HL-60/S4 (cell line): Measurements from ENCODE around the gene DGKI.

Experiments
- in situ Hi-C: fragments of 300-500 bp; cut with MboI; formaldehyde crosslinking; loops from 2 replicates; pipeline ENCODE4 v1.14.3; 2022; ENCODE audit warnings: low sequenced_read_pairs

Gene DGKI

DNA sequence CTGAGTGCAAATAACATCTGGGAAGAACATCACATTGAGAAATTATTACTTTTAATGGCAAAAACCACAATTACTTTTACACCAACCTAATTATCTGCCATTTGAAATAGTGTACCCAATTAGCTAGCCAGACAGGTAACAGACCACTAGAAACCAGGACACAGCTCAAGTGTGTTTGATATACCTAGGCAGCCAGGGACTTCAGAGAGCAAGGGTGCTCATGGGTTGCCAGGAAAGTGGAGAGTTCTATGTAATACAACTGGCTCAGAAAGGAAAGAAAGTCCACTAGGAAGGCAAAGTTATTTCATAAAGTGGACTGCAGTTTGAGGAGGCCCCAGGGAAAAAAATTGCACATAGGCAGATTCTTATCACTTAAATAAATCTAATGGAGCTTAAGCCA is 453.2 kb downstream of the DGKI start:
- in situ Hi-C loops = no loop called here

DNA sequence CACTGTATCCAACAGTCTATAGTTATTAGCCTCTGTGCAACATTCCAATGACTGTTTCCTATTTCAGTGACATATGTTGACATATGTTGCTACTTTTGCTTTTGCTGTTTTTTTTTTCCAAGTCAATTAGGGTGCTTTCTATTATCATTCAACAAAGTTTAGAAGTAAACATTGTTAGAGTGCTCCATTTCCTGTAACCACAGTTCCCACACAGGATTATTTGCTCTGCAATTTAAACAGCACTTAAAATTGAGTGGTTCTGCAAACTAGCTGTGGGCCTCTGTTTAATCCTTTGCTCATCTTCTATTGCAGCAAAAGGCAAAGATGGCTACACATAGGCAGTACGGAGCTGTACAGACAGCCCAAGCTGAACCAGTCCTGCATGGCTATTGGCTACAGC is 456.7 kb downstream of the DGKI start:
- in situ Hi-C loops = no loop called here

DNA sequence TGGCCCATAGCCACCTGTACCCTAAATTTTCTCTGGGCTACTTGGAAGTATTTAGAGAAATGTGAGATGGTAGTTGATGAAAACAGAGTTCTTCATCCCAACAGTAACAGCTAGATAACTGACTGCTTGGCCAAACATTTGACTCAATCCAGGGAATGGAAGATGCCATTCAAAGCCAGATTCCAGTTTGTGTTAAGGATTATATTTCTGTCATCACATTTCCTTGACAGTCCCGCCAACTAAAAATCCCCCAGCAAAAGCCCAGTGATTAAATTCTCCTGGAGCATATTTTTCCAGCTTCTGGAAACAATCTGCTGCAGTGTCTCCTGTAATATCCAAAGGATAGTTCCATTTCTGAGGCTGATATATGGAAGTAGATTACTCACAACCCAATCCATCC is 457.9 kb downstream of the DGKI start:
- in situ Hi-C loops = no loop called here

DNA sequence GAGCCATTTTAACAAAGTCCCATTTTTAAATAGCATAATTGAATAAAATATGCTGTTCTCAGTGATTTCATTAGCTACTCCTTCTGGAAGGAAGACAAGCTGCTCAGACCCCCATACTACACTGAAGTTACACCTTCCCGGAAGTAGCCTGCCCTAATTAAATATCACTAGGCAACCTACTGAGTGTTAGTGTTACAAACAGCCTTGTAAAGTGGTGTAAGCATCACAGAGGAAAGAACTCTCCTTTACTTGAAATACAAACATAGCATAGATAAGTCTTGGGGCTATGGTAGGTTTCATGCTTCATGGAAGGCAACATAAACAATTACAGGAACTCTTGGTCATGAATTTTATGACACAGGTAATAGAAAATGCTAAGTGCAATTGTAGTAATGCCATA is 459.8 kb downstream of the DGKI start:
- in situ Hi-C loops = no loop called here

- in situ Hi-C loops = no loop called here
These were observed 465.7 kb downstream of the DGKI start for GRCh38 chr7:137381045-137381444.

GRCh38 chr7:137373507-137373906 is 473.3 kb downstream of the DGKI start:
- in situ Hi-C loops = no loop called here

DNA sequence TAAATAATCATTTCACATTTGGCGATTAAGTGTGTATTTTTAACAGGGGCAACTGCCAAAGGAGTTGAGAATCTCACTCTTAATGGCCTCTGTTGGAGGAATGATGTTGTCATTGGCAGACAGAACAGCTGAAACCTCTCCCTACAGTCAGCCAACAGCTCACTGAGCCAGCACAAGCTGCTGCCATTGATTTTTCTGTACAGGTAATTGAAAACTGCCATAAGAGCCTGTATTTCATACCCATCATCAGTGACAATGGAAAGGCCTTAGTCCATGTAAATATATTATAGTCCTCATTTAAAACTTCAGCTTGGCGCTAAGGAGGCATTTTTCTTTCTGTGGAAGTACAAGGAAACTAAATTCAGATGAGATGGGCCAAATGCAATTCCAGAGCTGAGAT is 475.2 kb downstream of the DGKI start:
- in situ Hi-C loops = no loop called here

DNA sequence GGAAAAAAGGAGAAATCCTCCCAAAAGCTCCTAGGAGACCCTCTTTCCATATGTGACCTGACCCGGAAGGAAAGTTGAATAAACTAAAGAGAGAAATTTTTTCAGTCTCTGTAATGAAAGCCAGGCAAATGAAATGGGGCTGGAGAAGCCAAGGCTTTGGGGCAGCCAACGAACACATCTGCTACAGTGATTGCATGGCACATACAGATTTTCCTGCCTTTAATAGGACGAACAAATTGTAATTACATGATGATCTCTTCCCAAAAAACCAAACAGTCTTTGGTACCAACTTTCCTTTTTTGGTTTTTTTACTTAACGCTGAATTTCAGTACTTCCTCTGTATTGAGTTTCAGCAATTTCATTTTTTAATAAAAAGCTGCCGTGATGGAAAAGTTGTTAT is 479.8 kb downstream of the DGKI start:
- in situ Hi-C loops = no loop called here

DNA sequence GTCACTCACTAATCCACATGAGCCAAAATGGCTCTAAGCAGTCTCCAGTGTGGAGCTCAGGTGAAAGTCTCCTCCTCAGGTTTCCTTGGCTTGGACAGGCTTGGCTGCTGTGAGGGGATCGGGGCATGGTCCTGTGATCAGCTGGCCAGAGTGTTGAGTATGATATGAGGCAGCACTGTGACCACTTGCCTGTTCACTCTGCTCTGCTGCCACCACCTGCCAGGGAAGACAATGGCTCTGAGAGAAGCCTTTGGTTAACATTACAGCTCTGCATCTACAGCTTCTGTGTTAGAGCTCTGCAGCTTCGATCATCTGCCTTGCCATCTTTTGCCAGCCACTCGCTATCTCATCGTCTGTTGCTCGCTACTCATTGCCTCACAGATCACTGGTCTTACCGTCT is 483.1 kb downstream of the DGKI start:
- in situ Hi-C loops = no loop called here

DNA sequence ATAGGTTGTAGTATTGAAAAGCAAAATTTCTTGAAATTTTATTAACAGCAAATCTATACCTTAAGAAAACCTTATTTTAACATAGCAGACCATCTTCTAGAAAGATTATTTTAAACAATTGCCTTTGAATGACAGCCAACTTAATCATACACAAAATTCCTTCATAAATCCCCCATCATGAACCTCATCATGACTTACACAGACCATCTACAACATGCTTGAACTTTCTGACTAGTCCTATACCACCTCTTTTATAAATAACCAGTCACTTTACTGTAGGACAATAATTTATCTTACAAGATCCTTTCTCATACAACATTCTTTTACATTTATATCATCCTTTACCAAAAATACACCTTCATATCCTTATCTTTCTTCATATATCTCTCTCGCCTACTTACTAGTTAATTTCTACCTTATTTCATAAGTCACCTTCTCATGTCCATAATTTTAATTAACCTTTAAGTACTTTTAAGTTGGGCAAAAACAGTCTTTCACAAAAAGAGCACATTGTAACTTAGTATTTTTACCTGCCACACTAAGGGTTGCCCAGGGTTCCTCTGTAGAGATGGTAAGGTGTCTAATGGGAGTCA is 486.6 kb downstream of the DGKI start:
- in situ Hi-C loops = no loop called here

DNA sequence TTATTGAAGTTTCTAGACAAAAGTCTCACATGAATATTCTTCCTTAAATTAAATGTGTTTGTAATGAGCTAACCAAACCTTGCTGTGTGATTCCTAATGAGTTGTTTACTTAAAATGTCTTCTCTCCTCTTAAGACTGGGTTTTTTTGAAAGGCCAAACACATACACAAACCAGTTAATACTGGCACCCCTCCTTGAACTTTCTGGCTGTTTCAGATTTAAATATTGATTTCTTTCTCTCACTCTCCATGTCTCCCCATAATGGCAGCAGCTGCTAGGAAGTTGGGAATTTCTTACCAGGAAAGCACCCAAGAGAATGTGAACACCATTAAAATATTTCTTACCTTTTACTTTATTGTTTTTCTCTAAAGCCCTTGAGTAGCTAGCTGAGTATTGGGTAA is 491.8 kb downstream of the DGKI start:
- in situ Hi-C loops = no loop called here

- in situ Hi-C loops = no loop called here
These were observed 492.4 kb downstream of the DGKI start for GRCh38 chr7:137354396-137354795.

- in situ Hi-C loops = no loop called here
These were observed 494.8 kb downstream of the DGKI start for GRCh38 chr7:137351941-137352340.

DNA sequence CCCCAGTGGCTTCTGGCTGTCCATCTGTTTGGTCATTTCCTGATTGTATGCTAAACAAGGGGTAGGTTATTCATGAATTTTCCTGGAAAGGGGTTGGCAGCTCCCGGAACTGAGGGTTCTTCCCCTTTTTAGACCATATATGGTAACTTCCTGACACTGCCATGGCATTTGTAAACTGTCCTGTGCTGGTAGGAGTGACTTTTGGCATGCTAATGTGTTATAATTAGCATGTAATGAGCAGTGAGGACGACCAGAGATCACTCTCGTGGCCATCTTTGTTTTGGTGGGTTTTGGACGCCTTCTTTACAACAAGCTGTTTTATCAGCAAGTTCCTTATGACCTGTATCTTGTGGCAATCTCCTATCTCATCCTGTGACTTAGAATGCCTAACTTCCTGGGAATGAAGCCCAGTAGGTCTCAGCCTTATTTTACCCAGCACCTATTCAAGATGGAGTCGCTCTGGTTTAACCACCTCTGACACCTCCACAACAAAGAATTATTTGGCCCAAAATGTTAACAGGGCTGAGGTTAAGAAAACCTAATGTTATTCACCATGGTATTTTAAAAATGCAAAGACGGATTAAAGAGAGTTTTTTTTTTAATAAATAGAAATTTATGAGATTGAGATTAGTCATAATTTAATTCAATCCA is 500.9 kb downstream of the DGKI start:
- in situ Hi-C loops = no loop called here

DNA sequence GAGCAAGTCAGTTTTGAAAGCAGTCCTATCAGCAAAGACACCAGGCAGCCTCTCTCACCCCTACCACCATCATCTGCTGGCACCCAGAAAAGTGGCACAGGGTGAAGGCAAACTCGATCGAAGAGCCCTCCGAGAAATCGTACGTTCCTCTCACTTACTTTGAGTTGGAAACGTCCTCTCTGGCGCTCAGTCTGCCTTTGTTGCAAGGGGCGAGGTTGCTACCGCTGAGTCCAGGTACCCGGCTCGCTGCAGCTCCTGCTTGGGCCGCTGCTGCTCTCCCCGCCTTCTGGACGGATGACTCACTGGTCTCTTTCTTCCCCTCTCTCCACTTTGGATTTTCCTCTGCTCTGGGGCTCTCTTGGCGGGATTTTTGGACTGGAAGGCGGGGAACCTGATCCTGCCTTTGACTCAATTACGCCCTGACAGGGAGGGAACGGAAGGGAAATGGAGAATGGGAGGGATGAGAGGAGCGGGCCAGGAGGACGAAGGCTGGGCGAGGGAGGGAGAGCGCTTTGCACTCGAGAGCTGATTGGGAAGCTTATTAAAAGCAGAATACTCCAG is 503.4 kb downstream of the DGKI start, which contains the start of gene PTN:
PTN (minus strand) TSS at position 453 of the 561 bp plus-strand sequence. CDS start 88,760 bp downstream, outside the sequence.
- in situ Hi-C loops = no loop called here

DNA sequence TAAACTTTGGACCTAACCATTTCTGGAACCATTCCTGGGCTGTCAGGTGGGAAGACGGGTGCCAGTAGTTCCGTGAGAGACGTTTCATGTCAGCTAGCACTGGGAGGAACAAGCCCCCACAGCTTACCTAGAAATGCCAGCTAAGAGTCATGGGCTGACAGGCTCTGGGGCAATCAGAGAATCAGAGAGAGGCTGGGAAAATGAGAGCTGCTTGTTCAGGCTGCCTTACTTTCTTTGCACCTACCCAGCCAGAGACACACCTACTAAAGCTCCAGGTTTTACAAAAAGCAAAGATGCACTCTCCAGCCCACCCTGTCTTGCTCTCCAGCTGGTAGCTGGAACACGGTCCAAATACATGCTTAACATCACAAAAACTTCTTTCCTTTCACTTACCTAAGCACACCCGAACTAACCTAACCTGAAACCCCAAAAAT is 503.9 kb downstream of the DGKI start:
- in situ Hi-C loops = no loop called here

GRCh38 chr7:137342265-137342664 is 504.5 kb downstream of the DGKI start:
- in situ Hi-C loops = no loop called here

DNA sequence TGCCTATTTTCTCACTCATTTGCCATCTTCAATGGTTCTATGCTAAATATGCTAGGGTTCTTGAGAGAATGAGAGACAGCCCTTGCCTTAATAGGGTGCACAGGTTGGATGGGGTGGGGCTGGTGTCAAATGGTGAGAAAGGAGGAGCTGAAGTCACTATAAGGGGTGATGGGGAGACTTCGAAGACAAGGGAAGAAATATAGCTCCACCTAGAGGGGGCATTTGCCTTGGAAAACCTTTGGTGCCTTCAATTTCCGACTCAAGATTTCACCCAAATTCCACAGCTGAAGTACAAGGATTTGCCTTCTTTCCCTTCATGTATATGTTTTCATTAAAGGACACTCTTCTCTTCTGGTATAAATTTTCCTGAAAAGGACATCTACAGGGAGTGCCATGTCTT is 508.9 kb downstream of the DGKI start:
- in situ Hi-C loops = no loop called here

GRCh38 chr7:137335814-137336213 is 511.0 kb downstream of the DGKI start:
- in situ Hi-C loops = no loop called here

GRCh38 chr7:137331378-137331777 is 515.4 kb downstream of the DGKI start:
- in situ Hi-C loops = no loop called here
